WI38 (cell line): ENCODE data around the gene LDB2.
"Not testable (repeated sequence)": the region's sequence is repeated elsewhere in the genome, so short reads cannot be mapped to it uniquely, and the experiment has no call there.

Experiments
- H3K4me3 ChIP-seq: 2 replicates; pipeline ENCODE4 v1.5.1; 2011; ENCODE audit warnings: low read depth, mild to moderate bottlenecking, control low read depth, low read length
- TF ChIP-seq, protein P1 (sequence below): IDR thresholded peaks from 2 replicates; pipeline ENCODE4 v1.5.1; 2012; ENCODE audit warnings: low read depth, mild to moderate bottlenecking, control low read depth, low read length

LDB2 gene

GRCh38 chr4:16643893-16644292 lies 254.6 kb downstream of the LDB2 start:
- TF ChIP-seq, protein P1, sequence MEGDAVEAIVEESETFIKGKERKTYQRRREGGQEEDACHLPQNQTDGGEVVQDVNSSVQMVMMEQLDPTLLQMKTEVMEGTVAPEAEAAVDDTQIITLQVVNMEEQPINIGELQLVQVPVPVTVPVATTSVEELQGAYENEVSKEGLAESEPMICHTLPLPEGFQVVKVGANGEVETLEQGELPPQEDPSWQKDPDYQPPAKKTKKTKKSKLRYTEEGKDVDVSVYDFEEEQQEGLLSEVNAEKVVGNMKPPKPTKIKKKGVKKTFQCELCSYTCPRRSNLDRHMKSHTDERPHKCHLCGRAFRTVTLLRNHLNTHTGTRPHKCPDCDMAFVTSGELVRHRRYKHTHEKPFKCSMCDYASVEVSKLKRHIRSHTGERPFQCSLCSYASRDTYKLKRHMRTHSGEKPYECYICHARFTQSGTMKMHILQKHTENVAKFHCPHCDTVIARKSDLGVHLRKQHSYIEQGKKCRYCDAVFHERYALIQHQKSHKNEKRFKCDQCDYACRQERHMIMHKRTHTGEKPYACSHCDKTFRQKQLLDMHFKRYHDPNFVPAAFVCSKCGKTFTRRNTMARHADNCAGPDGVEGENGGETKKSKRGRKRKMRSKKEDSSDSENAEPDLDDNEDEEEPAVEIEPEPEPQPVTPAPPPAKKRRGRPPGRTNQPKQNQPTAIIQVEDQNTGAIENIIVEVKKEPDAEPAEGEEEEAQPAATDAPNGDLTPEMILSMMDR, result no peak
- H3K4me3 ChIP-seq, result no peak overlapping the region

GRCh38 chr4:16642897-16643296 lies 255.5 kb downstream of the LDB2 start:
- H3K4me3 ChIP-seq, result no peak overlapping the region
- TF ChIP-seq, protein P1, result 0 out of 2 replicates have a peak, but pooled peaks have one; percentile 8

DNA sequence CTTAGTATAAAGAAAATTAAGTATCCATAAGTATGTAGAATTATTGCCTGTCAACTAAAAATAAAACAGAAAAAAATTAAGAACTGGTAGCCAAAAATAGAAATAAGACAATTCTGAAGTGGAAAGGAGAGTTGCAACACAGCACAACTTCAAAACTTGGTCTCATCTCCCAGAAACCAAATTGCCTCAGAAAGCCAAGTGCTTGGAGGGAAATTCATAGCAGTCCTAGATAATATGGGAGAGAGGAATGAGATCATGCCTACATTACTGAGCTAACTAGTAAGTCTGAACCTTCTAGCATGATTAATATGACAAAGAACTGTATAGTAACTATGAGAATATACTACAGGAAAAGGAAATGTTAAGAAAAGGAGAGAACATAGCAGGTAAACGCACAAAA lies 256.5 kb downstream of the LDB2 start:
- H3K4me3 ChIP-seq, result no peak overlapping the region
- TF ChIP-seq, protein P1, result no peak

GRCh38 chr4:16636912-16637630 lies 261.4 kb downstream of the LDB2 start:
- no peak overlapping the region for H3K4me3 ChIP-seq
- TF ChIP-seq, protein P1, result no peak

- H3K4me3 ChIP-seq, result no peak overlapping the region
- TF ChIP-seq, protein P1, result no peak
These were observed 262.1 kb downstream of the LDB2 start for GRCh38 chr4:16636304-16636703.

DNA sequence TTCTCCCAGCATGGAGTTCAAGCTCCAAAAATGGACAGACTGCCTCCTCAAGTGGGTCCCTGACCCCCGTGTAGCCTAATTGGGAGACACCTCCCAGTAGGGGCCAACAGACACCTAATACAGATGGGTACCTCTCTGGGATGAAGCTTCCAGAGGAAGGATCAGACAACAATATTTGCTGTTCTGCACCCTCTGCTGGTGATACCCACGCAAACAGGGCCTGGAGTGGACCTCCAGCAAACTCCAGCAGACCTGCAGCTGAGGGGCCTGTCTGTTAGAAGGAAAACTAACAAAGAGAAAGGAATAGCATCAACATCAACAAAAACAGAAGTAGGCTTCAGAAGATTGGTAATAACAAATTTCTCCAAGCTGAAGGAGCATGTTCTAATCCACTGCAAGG lies 269.2 kb downstream of the LDB2 start:
- not testable (repeated sequence) for H3K4me3 ChIP-seq

- not testable (repeated sequence) for H3K4me3 ChIP-seq
These were observed 269.6 kb downstream of the LDB2 start for GRCh38 chr4:16628835-16629234.

GRCh38 chr4:16627999-16628398 lies 270.4 kb downstream of the LDB2 start:
- H3K4me3 ChIP-seq, result peak overlapping the region; percentile 28
- TF ChIP-seq, protein P1, result no peak
